GM12801 (cell line): ENCODE results near the gene SHMT1.

Source experiments
- TF ChIP-seq, protein P1 (sequence below): IDR thresholded peaks from one replicate; pipeline ENCODE4 v1.5.1; 2011; ENCODE audit warnings: control low read depth; ENCODE audit not compliant: insufficient read length; ENCODE audit errors: extremely low read depth

The SHMT1 gene

DNA sequence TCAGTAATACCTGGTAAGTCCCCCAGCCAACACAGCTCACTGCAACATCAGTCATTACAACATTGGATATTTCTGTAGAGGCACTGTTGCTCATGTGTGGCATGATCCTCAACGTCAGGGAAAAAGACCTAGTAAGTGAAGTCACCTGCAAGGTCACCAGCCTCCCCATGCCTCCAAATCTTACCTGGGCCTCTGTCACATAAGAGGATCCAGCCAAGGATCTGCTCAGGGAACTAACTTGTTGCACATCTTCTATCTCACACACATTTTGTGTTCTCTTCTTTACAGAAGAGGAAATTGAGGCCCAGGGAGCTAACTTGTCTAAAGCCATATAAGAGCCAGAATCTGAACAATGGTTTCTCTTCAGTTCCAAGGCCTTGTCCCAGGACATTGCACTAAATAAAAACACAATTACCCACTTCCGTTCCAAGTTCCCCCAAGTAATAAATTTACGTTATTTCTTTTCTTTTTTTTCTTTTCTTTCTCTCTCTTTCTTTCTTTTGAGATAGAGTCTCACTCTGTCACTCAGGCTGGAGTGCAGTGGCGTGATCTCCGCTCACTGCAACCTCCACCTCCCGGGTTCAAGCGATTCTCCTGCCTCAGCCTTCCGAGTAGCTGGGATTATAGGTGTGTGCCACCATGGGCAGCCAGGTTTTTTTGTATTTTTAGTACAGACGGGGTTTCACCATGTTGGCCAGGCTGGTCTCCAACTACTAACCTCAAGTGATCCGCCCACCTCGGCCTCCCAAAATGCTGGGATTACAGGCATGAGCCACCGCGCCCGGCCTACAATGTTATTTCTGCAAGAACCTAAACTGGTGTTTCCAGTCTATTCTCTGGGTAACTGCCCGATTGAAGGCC, 1.3 kb downstream of the SHMT1 start:
- TF ChIP-seq, protein P1, sequence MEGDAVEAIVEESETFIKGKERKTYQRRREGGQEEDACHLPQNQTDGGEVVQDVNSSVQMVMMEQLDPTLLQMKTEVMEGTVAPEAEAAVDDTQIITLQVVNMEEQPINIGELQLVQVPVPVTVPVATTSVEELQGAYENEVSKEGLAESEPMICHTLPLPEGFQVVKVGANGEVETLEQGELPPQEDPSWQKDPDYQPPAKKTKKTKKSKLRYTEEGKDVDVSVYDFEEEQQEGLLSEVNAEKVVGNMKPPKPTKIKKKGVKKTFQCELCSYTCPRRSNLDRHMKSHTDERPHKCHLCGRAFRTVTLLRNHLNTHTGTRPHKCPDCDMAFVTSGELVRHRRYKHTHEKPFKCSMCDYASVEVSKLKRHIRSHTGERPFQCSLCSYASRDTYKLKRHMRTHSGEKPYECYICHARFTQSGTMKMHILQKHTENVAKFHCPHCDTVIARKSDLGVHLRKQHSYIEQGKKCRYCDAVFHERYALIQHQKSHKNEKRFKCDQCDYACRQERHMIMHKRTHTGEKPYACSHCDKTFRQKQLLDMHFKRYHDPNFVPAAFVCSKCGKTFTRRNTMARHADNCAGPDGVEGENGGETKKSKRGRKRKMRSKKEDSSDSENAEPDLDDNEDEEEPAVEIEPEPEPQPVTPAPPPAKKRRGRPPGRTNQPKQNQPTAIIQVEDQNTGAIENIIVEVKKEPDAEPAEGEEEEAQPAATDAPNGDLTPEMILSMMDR: no peak

DNA sequence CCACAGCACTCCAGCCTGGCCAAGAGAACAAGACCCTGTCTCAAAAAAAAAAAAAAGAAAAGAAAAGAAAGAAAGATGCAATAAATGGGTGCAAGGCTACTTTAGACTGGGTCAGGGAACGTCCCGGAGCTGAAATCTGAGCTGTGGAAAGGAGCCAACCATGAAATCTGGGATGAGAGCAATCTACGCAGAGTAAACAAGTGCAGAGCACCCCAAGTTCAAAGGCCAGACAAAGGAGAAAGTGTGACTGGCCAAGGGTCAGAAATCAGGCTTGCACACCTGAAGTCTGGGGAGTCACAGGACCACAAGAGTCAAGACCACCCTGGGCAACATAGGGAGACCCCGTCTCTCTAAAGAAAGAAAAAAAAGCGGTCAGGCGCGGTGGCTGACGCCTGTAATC, 2.8 kb downstream of the SHMT1 start:
- TF ChIP-seq, protein P1: no peak

DNA sequence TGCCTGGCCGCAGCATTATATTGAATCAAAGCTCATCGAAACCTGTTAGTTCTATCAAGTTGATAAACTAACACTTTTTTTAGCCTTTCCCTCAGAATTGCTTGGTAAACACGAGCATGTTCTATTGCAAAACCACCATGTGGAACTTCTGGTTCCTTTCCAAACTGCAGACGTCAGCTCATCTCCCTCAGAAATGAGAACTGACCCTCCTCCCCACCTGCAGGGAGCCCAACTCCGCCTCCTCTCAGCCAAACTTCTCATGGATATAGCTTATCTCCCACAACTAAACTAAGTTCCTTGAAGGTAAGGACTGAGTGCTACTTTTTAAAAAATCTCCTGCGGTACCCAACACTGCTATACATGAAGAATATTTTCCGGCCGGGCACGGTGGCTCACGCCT, 6.7 kb downstream of the SHMT1 start:
- TF ChIP-seq, protein P1: no peak

DNA sequence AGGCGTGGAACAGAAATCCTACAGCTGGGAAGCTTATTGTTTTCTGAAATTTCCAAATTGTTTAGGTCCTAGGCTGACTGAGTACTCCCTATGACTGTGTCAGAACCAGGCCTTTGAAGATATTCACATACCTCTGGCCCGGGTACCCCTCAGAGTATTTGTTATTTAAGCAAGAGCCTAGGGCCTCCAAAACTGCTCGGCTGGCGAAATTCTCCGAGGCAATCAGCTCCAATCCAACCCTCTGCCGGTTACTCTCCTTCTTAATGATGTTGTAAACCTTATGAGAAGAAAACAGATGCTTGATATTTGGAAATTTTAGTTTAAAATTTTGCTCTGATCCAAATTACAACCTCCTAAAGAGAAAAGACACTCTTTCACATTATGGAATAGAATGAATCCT, 9.8 kb downstream of the SHMT1 start:
- TF ChIP-seq, protein P1: no peak

DNA sequence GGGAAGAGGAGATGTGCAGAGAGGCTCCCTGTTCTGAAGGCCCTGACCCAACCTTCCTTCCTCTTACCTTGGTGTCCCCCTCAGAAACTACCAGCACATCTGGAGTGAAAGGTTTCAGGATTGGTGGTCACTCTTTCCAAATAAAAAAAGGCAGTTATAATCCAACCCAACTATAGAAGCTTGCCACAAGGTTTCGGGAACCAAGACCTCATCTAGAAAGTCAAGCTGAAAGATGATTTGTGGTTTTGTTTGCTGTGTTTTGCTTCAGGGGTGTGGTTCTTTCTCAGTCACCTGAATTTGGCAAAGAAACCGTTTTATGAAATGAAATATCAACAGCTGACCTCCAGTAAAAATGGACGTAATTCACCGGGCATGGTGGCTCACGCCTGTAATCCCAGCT, 19.3 kb downstream of the SHMT1 start:
- TF ChIP-seq, protein P1: no peak

DNA sequence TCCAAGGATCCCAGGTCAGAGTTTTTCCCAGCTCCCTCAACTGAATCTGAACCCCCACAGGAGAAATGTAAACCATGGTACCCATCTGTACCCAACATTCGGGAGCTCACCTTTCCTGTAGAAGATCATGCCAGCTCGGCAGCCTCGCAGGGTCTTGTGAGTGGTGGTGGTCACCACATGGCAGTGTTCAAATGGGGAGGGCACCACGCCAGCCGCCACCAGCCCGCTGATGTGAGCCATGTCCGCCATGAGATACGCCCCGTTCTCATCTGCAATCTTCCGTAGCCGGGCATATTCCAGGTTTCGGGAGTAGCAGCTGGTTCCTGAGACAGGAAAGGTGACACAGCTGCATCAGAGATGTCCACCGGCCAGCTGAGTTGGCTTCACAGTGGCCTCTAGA, 23.4 kb downstream of the SHMT1 start:
- TF ChIP-seq, protein P1: no peak

DNA sequence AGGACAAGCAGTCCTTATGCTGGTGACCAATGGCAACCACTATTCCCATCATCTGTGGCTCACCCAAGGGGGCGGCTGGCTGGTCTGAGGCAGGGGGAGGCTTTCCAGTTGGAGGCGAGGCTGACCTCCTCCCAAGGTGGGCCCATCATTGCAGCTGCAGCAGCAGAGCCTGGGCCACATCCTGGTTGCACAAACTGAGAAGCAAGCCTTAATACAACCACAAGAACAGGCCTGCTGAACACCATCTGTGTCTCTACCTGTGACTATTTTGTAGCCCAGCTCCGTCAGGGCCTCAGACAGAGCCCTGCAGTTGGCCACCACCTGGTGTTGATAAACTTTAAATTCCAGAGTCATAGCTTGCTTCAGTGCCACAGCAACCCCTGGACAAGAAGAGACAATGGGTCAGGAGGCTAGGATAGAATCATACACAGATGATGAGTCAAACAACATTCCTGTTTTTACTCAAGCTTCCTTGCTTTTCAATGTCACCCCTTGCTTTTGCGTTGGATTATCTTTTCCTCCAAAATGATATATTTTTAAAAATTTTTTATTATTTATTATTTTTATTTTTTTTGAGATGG, 30.4 kb downstream of the SHMT1 start:
- TF ChIP-seq, protein P1: no peak
